Cardiac muscle cell (in vitro differentiated cells and primary cell): ENCODE data around the gene ANKRD6. TPM values are rescaled to one million over a fixed set of nuclear protein-coding genes. Genes with fewer than 3 reads are reported as not detected.

ENCODE experiments used
- DNase-seq, 2 donors: peaks; one replicate each; pipeline versions ENCODE4 v3.0.0 to v3.0.0-alpha.2; 2010 to 2017; ENCODE audit warnings: low read depth in 1 of 2, low spot score in 1 of 2
- H3K27ac ChIP-seq: fragments of 200-600 bp; sonication (generic); 2 replicates; pipeline ENCODE4 v1.5.1; 2016
- H3K27me3 ChIP-seq: fragments of 200-600 bp; sonication (generic); 2 replicates; pipeline ENCODE4 v1.6.0; 2016; ENCODE audit warnings: control low read depth
- H3K36me3 ChIP-seq: fragments of 200-600 bp; sonication (generic); 2 replicates; pipeline ENCODE4 v1.5.1; 2016; ENCODE audit warnings: control low read depth
- H3K4me1 ChIP-seq: fragments of 200-600 bp; sonication (generic); 2 replicates; pipeline ENCODE4 v1.8.1; 2017; ENCODE audit warnings: low read depth, mild to moderate bottlenecking, mixed run types
- H3K4me3 ChIP-seq: fragments of 200-600 bp; sonication (generic); 2 replicates; pipeline ENCODE4 v1.5.1; 2016; ENCODE audit warnings: mild to moderate bottlenecking
- H3K9me3 ChIP-seq: fragments of 200-600 bp; sonication (generic); 2 replicates; pipeline ENCODE4 v1.5.1; 2017; ENCODE audit warnings: low read depth, mild to moderate bottlenecking, control low read depth
- polyA plus RNA-seq: library from polyadenylated mRNA; unstranded; fragments of >200 nt; fragmentation: Nextera tagmentation; extraction: Ambion mirVana; gene quantifications from 2 replicates; pipeline ENCODE4 v1.2.1, GENCODE V29; 2016
- total RNA-seq: library from RNA; depleted of rRNA; stranded (reverse); fragments of >200 nt; gene quantifications from 2 replicates; pipeline ENCODE4 v1.2.3, GENCODE V29; 2016
- TF ChIP-seq, protein P1 (sequence below): IDR thresholded peaks from 2 replicates; pipeline ENCODE4 v1.5.1; 2012; ENCODE audit warnings: low read depth, mild to moderate bottlenecking, low read length

The ANKRD6 gene
- total and polyA plus RNA-seq, 2 experiments from 2014 or later = 10.3 to 21.5 TPM

DNA sequence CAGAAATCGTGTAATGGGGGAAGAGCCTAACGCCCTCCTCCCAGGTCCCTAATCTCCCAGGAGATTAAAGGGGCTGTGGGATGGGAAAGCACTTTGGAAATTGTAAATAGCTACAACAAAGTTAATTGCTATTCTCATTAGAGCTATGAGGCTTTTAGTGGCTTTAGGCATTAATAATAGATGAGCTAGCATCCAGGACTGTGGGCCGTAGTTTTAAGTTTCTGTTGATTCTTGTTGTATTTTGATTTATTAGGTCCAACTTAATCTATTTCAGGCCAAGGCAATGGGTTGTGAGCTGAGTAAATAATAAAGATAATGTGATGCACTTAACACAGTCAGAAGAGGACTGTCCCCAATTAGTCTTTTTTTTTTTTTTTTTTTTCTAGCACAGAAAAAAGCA lies 67.7 kb downstream of the ANKRD6 start:
- Histone ChIP-seq H3K27me3 (no peaks in the 10 kb centered on the region), H3K27ac (no peak overlapping the region), H3K36me3 (no peaks in the 10 kb centered on the region), H3K4me3 (no peak overlapping the region), H3K4me1 (peaks cover 10% of the 10 kb centered on the region), H3K9me3 (no peaks in the 10 kb centered on the region)
- no peak for DNase-seq
- TF ChIP-seq, protein P1, sequence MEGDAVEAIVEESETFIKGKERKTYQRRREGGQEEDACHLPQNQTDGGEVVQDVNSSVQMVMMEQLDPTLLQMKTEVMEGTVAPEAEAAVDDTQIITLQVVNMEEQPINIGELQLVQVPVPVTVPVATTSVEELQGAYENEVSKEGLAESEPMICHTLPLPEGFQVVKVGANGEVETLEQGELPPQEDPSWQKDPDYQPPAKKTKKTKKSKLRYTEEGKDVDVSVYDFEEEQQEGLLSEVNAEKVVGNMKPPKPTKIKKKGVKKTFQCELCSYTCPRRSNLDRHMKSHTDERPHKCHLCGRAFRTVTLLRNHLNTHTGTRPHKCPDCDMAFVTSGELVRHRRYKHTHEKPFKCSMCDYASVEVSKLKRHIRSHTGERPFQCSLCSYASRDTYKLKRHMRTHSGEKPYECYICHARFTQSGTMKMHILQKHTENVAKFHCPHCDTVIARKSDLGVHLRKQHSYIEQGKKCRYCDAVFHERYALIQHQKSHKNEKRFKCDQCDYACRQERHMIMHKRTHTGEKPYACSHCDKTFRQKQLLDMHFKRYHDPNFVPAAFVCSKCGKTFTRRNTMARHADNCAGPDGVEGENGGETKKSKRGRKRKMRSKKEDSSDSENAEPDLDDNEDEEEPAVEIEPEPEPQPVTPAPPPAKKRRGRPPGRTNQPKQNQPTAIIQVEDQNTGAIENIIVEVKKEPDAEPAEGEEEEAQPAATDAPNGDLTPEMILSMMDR = no peak

DNA sequence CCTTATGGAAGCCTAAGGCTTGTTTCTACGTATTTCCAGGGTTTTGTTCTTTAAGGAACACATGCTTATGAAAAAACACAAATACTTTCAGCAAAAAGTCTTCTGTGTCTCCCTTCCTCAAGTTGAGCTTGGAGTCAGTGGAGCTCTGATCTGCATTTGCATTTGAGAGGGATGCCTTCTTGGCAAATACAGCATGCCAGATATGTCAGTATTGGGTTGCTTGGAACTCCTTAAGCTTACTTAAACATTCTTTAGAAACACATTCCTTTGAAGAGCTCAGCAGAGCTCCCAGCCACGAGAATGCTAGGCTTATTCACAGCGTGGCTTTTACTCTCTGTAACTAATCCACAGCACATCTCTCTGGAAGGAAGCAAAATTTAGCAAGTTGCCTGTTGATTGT lies 68.3 kb downstream of the ANKRD6 start:
- TF ChIP-seq, protein P1 = no peak
- Histone ChIP-seq H3K36me3 (no peaks in the 10 kb centered on the region), H3K4me1 (peaks cover 10% of the 10 kb centered on the region), H3K27me3 (no peaks in the 10 kb centered on the region), H3K4me3 (no peak overlapping the region), H3K27ac (no peak overlapping the region), H3K9me3 (no peaks in the 10 kb centered on the region)
- peak; percentile 14 to 30 for DNase-seq

DNA sequence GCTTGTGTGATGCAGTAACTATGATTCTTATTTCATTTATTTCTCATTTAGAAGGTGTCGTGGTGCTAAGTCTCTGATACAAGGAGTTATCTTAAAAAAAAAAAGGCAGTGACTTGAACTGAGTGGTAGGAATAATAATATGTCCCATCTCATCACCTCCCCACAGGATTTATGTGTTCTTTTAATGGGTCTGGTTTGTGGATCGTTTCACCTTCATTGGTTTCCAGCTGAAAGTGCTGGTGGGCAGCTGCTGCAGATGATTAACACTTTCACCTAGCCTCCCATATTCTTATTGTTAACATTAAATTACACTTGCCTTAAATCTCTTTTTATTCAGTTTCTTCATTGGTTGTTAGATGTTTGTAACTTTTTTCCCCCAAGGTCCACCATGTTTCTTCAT lies 68.8 kb downstream of the ANKRD6 start:
- TF ChIP-seq, protein P1 = no peak
- DNase-seq = no peak
- no peaks in the 10 kb centered on the region for H3K27me3 ChIP-seq
- no peak overlapping the region for H3K4me3 ChIP-seq
- no peaks in the 10 kb centered on the region for H3K36me3 ChIP-seq
- H3K27ac ChIP-seq = no peak overlapping the region
- peaks cover 10% of the 10 kb centered on the region for H3K4me1 ChIP-seq
- no peaks in the 10 kb centered on the region for H3K9me3 ChIP-seq

DNA sequence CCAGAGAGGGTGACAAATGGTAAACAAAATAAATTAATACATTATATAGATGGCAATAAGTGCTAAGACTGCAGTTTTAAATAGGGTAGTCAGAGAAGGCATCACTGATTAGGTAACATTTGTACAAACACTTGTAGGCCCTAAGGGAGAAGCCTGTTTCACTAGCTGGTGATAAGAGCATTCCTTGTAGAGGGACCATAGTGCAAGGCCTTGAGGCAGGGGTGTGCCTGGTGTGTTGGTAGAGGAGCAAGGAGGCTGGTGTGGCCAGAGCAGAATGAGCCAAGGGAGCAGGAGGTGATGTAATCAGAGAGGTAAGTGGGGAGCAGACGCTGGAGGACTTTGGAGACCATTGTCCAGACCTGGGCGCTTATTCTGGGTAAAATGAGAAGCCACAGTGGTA lies 70.7 kb downstream of the ANKRD6 start:
- Histone ChIP-seq H3K4me1 (peaks cover 10% of the 10 kb centered on the region), H3K9me3 (no peaks in the 10 kb centered on the region), H3K36me3 (no peaks in the 10 kb centered on the region), H3K27ac (no peak overlapping the region), H3K27me3 (no peaks in the 10 kb centered on the region), H3K4me3 (no peak overlapping the region)
- DNase-seq = no peak
- TF ChIP-seq, protein P1 = no peak

DNA sequence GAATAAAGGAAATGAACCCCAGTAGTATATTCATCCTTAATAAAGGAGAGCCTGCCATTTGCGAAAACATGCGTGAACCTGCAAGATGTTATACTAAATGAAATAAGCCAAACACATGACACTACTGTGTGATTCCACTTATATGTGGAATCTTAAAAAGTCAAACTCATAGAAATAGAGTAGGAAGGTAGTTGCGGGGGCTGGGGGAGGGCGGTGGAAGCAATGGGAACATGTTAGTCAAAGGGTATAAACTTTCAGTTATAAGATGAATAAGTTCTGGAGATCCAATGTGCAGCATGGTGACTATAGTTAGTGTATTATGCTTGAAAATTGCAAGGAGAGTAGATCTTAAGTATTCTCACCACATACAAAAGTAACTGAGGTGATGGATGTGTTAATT lies 72.9 kb downstream of the ANKRD6 start:
- DNase-seq = no peak
- H3K27ac ChIP-seq = no peak overlapping the region
- H3K36me3 ChIP-seq = no peaks in the 10 kb centered on the region
- TF ChIP-seq, protein P1 = no peak
- H3K4me1 ChIP-seq = peaks cover 3% of the 10 kb centered on the region
- no peaks in the 10 kb centered on the region for H3K27me3 ChIP-seq
- H3K9me3 ChIP-seq = no peaks in the 10 kb centered on the region
- no peak overlapping the region for H3K4me3 ChIP-seq
